ENCODE data around the gene VWA3B.

GRCh38 chr2:98123286-98123685, 36.3 kb downstream of the VWA3B start:
- no peak for TF ChIP-seq EZH2 (IDR thresholded peaks at IDR 0.05; ENCODE audit: borderline replicate concordance)
- TF ChIP-seq CTCF (IDR thresholded peaks at IDR 0.05; ENCODE audit: poor library complexity): no peak
